ENCODE results near the gene CLEC2L. TPM values are rescaled to one million over a fixed set of nuclear protein-coding genes. Genes with fewer than 3 reads are reported as not detected.

The CLEC2L gene
- total and polyA plus RNA-seq, 2 of the 13 experiments (the other 11 are each of a cell fraction or from before 2014, with no cell fraction given) = 0.20 to 0.25 TPM

DNA sequence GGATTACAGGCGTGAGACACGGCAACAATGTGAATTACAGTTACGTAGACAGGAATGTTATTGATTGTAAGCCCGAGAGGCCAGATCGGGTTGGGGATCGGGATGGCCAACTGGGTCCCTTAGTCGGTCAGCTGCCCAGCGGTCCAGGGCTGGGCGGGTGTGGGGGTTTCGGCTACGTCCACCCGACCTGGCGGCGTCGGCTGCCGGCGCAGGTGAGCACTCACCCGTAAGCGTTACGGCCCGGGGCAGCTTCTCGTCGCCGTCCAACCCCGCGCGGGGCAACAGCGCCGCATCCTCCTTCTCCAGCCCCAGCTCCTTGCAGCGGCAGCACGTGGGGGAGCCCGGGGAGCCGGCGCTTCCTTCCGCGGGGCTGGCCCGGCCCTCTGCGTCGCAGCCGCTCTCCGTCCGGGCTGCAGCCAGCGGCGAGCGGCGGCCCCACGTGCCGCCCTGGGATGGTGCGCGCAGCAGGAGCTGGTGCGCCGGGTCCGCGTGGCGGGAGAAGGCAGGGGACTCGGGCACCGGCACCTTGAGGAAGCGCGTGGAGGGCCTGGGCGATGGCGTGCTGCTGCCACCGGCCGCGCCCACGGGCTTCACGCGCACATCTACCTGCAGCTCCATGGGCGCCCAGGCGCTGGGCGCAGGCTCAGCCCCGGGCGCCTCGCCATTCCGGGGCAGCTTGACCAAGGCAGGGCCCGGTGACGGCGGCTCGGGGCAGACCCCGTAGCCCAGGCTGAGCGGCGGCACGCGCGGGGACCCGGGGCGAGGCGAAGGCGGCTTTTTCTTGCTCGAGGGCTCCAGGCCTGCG, 40.6 kb upstream of the CLEC2L start:
- Histone ChIP-seq H3K27ac (ENCODE audit: extremely low read length, insufficient read depth, low read length) (no peak overlapping the region), H3K36me3 (replicated peaks in 1 of 2; ENCODE audit: control insufficient read depth in 1 of 2, insufficient read depth in 2 of 2, low read length in 2 of 2) (no peaks in the 10 kb centered on the region), H3K4me2 (ENCODE audit: low read depth, low read length) (peak overlapping the region; percentile 32; the same call in 1 of the 2 replicates), H3K4me3 (replicated peaks in 1 of 3; ENCODE audit: insufficient read depth in 1 of 3, low read depth in 2 of 3, low read length in 3 of 3) (no peak overlapping the region; a peak in 1 of 6 replicates), H3K27me3 (ENCODE audit: control insufficient read depth in 1 of 2, insufficient read depth in 2 of 2, low read length in 2 of 2) (peaks cover 3 to 53% of the 10 kb centered on the region in 2 experiments), H3K4me1 (ENCODE audit: insufficient read depth, low read length) (no peaks in the 10 kb centered on the region), H2AFZ (ENCODE audit: low read length) (no peak overlapping the region), H3K9ac (ENCODE audit: insufficient read depth, low read depth, low read length) (no peak overlapping the region), H3K79me2 (ENCODE audit: insufficient read depth, low read length) (no peaks in the 10 kb centered on the region), H4K20me1 (ENCODE audit: insufficient read depth, low read length) (no peaks in the 10 kb centered on the region), H3K9me3 (ENCODE audit: low read length) (no peaks in the 10 kb centered on the region)
- in situ Hi-C loops (cut with HindIII; ENCODE audit: extremely low pct_ligation_motif_present, low pct_unique_long_range_greater_than_20kb) (no loop called here), intact Hi-C loops (cut with micrococcal nuclease; ENCODE audit: unreplicated experiment) (no loop called here)
- DNase-seq (ENCODE audit: low spot score) = no peak
- FAIRE-seq = no peak
- ATAC-seq = peak; percentile 45
- CTCF ChIA-PET (ENCODE audit: low intra/inter-chr PET ratio, low total read pairs) = no interaction called here
- 43% methylated on average over 16 of the region's 90 CpGs for WGBS (ENCODE audit: low lambda C conversion rate)
- BruUV-seq (replicated peaks) = no TSS peak
- no peak for TF ChIP-seq ZNF121 (CRISPR knock-in tag; IDR thresholded peaks at IDR 0.05)
- no peak for TF ChIP-seq NRL (CRISPR knock-in tag; IDR thresholded peaks at IDR 0.05; ENCODE audit: borderline replicate concordance)
- TF ChIP-seq ISL2 (CRISPR knock-in tag; IDR thresholded peaks at IDR 0.05) = no peak
- no peak for TF ChIP-seq MEIS1 (CRISPR knock-in tag; IDR thresholded peaks at IDR 0.05; ENCODE audit: borderline replicate concordance)
- TF ChIP-seq PAF1 (CRISPR knock-in tag; IDR thresholded peaks at IDR 0.05) = no peak
- TF ChIP-seq, protein P1, sequence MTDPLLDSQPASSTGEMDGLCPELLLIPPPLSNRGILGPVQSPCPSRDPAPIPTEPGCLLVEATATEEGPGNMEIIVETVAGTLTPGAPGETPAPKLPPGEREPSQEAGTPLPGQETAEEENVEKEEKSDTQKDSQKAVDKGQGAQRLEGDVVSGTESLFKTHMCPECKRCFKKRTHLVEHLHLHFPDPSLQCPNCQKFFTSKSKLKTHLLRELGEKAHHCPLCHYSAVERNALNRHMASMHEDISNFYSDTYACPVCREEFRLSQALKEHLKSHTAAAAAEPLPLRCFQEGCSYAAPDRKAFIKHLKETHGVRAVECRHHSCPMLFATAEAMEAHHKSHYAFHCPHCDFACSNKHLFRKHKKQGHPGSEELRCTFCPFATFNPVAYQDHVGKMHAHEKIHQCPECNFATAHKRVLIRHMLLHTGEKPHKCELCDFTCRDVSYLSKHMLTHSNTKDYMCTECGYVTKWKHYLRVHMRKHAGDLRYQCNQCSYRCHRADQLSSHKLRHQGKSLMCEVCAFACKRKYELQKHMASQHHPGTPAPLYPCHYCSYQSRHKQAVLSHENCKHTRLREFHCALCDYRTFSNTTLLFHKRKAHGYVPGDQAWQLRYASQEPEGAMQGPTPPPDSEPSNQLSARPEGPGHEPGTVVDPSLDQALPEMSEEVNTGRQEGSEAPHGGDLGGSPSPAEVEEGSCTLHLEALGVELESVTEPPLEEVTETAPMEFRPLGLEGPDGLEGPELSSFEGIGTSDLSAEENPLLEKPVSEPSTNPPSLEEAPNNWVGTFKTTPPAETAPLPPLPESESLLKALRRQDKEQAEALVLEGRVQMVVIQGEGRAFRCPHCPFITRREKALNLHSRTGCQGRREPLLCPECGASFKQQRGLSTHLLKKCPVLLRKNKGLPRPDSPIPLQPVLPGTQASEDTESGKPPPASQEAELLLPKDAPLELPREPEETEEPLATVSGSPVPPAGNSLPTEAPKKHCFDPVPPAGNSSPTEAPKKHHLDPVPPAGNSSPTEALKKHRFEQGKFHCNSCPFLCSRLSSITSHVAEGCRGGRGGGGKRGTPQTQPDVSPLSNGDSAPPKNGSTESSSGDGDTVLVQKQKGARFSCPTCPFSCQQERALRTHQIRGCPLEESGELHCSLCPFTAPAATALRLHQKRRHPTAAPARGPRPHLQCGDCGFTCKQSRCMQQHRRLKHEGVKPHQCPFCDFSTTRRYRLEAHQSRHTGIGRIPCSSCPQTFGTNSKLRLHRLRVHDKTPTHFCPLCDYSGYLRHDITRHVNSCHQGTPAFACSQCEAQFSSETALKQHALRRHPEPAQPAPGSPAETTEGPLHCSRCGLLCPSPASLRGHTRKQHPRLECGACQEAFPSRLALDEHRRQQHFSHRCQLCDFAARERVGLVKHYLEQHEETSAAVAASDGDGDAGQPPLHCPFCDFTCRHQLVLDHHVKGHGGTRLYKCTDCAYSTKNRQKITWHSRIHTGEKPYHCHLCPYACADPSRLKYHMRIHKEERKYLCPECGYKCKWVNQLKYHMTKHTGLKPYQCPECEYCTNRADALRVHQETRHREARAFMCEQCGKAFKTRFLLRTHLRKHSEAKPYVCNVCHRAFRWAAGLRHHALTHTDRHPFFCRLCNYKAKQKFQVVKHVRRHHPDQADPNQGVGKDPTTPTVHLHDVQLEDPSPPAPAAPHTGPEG (CRISPR knock-in tag; IDR thresholded peaks at IDR 0.05) = no peak
- TF ChIP-seq, protein P2, sequence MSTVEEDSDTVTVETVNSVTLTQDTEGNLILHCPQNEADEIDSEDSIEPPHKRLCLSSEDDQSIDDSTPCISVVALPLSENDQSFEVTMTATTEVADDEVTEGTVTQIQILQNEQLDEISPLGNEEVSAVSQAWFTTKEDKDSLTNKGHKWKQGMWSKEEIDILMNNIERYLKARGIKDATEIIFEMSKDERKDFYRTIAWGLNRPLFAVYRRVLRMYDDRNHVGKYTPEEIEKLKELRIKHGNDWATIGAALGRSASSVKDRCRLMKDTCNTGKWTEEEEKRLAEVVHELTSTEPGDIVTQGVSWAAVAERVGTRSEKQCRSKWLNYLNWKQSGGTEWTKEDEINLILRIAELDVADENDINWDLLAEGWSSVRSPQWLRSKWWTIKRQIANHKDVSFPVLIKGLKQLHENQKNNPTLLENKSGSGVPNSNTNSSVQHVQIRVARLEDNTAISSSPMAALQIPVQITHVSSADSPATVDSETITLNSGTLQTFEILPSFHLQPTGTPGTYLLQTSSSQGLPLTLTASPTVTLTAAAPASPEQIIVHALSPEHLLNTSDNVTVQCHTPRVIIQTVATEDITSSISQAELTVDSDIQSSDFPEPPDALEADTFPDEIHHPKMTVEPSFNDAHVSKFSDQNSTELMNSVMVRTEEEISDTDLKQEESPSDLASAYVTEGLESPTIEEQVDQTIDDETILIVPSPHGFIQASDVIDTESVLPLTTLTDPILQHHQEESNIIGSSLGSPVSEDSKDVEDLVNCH (CRISPR knock-in tag; IDR thresholded peaks at IDR 0.05) = no peak
- TF ChIP-seq SPEN (CRISPR knock-in tag; IDR thresholded peaks at IDR 0.05; ENCODE audit: low read depth) = no peak
- no peak for TF ChIP-seq ZNF10 (CRISPR knock-in tag; IDR thresholded peaks at IDR 0.05; ENCODE audit: borderline replicate concordance, low read depth)
- no peak for TF ChIP-seq ZNF33B (CRISPR knock-in tag; IDR thresholded peaks at IDR 0.05)
- POLR2A ChIA-PET = no interaction called here

Measured in HepG2 (cell line).